H1 (cell line): ENCODE measurements around the gene GLIS2. TPM values are rescaled to one million over a fixed set of nuclear protein-coding genes. Genes with fewer than 3 reads are reported as not detected.

Experiments used
- CTCF ChIA-PET: fragments of 300-600 bp; sonication (Branson Sonifier 250); formaldehyde crosslinking; loops from one replicate; lab custom pipeline; 2021; ENCODE audit not compliant: partially characterized antibody; lab: Charles Lee
- POLR2A ChIA-PET: fragments of 300-600 bp; sonication (Branson Sonifier 250); formaldehyde crosslinking; loops from one replicate; lab custom pipeline; 2021; ENCODE audit warnings: inconsistent platforms; ENCODE audit not compliant: partially characterized antibody; lab: Charles Lee
- DNase-seq, 2 experiments: peaks; one replicate each; pipeline versions ENCODE4 v3.0.0 to v3.0.0-alpha.2; 2010 to 2022; ENCODE audit warnings: low spot score in 2 of 2, low read depth in 1 of 2, mixed read lengths in 1 of 2
- FAIRE-seq: peaks from 2 replicates; lab custom pipeline; 2011; peaks lifted over from hg19 to GRCh38; lab: Jason Lieb, UNC
- H2AFZ ChIP-seq: 2 replicates; pipeline ENCODE4 v1.8.1; 2012; ENCODE audit warnings: low read length, inconsistent platforms
- H2AK5ac ChIP-seq: 2 replicates; pipeline ENCODE4 v1.6.1; 2013; ENCODE audit warnings: low read depth, low read length
- H2BK120ac ChIP-seq: replicated peaks from 2 replicates; pipeline ENCODE3; 2013; ENCODE audit warnings: low read depth, low read length, inconsistent platforms
- H2BK12ac ChIP-seq: 2 replicates; pipeline ENCODE4 v1.6.1; 2013; ENCODE audit warnings: low read depth, low read length
- H2BK15ac ChIP-seq: 2 replicates; pipeline ENCODE4 v1.6.1; 2013; ENCODE audit warnings: low read length
- H2BK20ac ChIP-seq: 2 replicates; pipeline ENCODE4 v1.6.1; 2013; ENCODE audit warnings: low read length
- H2BK5ac ChIP-seq: 2 replicates; pipeline ENCODE4 v1.6.1; 2013; ENCODE audit warnings: low read depth, low read length
- H3K14ac ChIP-seq: 2 replicates; pipeline ENCODE4 v1.6.1; 2013; ENCODE audit warnings: inconsistent platforms; ENCODE audit not compliant: insufficient read length
- H3K18ac ChIP-seq: 2 replicates; pipeline ENCODE4 v1.6.1; 2013; ENCODE audit warnings: low read length; ENCODE audit errors: extremely low read depth
- H3K23ac ChIP-seq: 2 replicates; pipeline ENCODE4 v1.6.1; 2013; ENCODE audit warnings: inconsistent platforms; ENCODE audit not compliant: insufficient read length
- H3K23me2 ChIP-seq: 2 replicates; pipeline ENCODE4 v1.6.1; 2013; ENCODE audit warnings: low read depth, low read length
- H3K27ac ChIP-seq: 2 replicates; pipeline ENCODE4 v1.6.1; 2011; ENCODE audit warnings: low read depth, low read length, inconsistent platforms
- H3K27me3 ChIP-seq, 4 experiments: replicated peaks in 1 of 4; 1 replicate in 1 of 4; 2 replicates in 3 of 4; pipeline versions ENCODE4 v1.6.1 to v1.8.1; 2011 to 2013; ENCODE audit warnings: low read length in 3 of 4, mild to moderate bottlenecking in 3 of 4, inconsistent platforms in 2 of 4, mixed read lengths in 2 of 4, moderate library complexity in 1 of 4; ENCODE audit not compliant: control insufficient read depth in 3 of 4, insufficient read depth in 3 of 4; ENCODE audit errors: extremely low read depth in 1 of 4
- H3K36me3 ChIP-seq, 4 experiments: 2 replicates each; pipeline versions ENCODE4 v1.6.1 to v1.8.1; 2011 to 2013; ENCODE audit warnings: mild to moderate bottlenecking in 4 of 4, low read length in 3 of 4, moderate library complexity in 2 of 4, control low read depth in 1 of 4, inconsistent platforms in 1 of 4; ENCODE audit not compliant: insufficient read depth in 4 of 4, control insufficient read depth in 2 of 4
- H3K4ac ChIP-seq: replicated peaks from 2 replicates; pipeline ENCODE3; 2013; ENCODE audit warnings: low read length, low read depth, mixed read lengths, inconsistent platforms; ENCODE audit not compliant: insufficient read length
- H3K4me1 ChIP-seq, 4 experiments: replicated peaks in 1 of 4; 1 replicate in 1 of 4; 2 replicates in 3 of 4; pipeline versions ENCODE4 v1.6.1 to v1.8.1; 2011 to 2013; ENCODE audit warnings: low read length in 3 of 4, inconsistent platforms in 2 of 4, mixed read lengths in 1 of 4; ENCODE audit not compliant: insufficient read depth in 4 of 4, control insufficient read depth in 3 of 4
- H3K4me2 ChIP-seq, 2 experiments: 2 replicates each; pipeline versions ENCODE4 v1.6.1 to v1.8.1; 2011 to 2013; ENCODE audit warnings: low read depth in 2 of 2, low read length in 2 of 2, control low read depth in 1 of 2, inconsistent platforms in 1 of 2, mild to moderate bottlenecking in 1 of 2; ENCODE audit not compliant: insufficient read depth in 1 of 2
- H3K4me3 ChIP-seq, 4 experiments: fragments of 200-600, 300-600 bp in 1 of 4; sonication (generic), shearing (Covaris generic), sonication (Bioruptor Twin) in 1 of 4; 2 replicates each; pipeline versions ENCODE4 v1.5.1 to v1.8.1; 2011 to 2016; ENCODE audit warnings: low read length in 4 of 4, low read depth in 3 of 4, control low read depth in 2 of 4, inconsistent platforms in 2 of 4, mild to moderate bottlenecking in 2 of 4, mixed read lengths in 1 of 4, moderate library complexity in 1 of 4; ENCODE audit not compliant: insufficient read depth in 2 of 4; ENCODE audit errors: extremely low read depth in 1 of 4
- H3K56ac ChIP-seq: replicated peaks from 2 replicates; pipeline ENCODE3; 2013; ENCODE audit warnings: low read depth, mild to moderate bottlenecking, mixed read lengths, low read length, inconsistent platforms; ENCODE audit not compliant: insufficient read length
- H3K79me1 ChIP-seq: 2 replicates; pipeline ENCODE4 v1.6.1; 2013; ENCODE audit warnings: low read depth, low read length, control low read depth
- H3K79me2 ChIP-seq, 2 experiments: 2 replicates each; pipeline versions ENCODE4 v1.6.1 to v1.8.1; 2012 to 2013; ENCODE audit warnings: low read length in 2 of 2, mild to moderate bottlenecking in 2 of 2, inconsistent platforms in 1 of 2; ENCODE audit not compliant: insufficient read depth in 2 of 2, control insufficient read depth in 1 of 2
- H3K9ac ChIP-seq, 4 experiments: replicated peaks in 1 of 4; 1 replicate in 1 of 4; 2 replicates in 3 of 4; pipeline versions ENCODE4 v1.6.1 to v1.8.1; 2011 to 2013; ENCODE audit warnings: low read depth in 3 of 4, low read length in 3 of 4, control low read depth in 2 of 4, mild to moderate bottlenecking in 2 of 4, moderate library complexity in 2 of 4, inconsistent platforms in 1 of 4; ENCODE audit errors: extremely low read depth in 1 of 4
- H3K9me3 ChIP-seq, 2 experiments: 2 replicates each; pipeline versions ENCODE4 v1.6.1 to v1.8.1; 2012 to 2013; ENCODE audit warnings: mild to moderate bottlenecking in 2 of 2, moderate library complexity in 2 of 2, control low read depth in 1 of 2, inconsistent platforms in 1 of 2, low read depth in 1 of 2, low read length in 1 of 2, mixed read lengths in 1 of 2; ENCODE audit not compliant: insufficient read depth in 2 of 2
- H4K20me1 ChIP-seq, 2 experiments: replicated peaks in 1 of 2; 2 replicates each; pipeline versions ENCODE3 to v1.8.1; 2011 to 2013; ENCODE audit warnings: inconsistent platforms in 2 of 2, low read length in 2 of 2, mild to moderate bottlenecking in 1 of 2; ENCODE audit not compliant: insufficient read depth in 2 of 2, control insufficient read depth in 1 of 2
- H4K5ac ChIP-seq: 2 replicates; pipeline ENCODE4 v1.6.1; 2013; ENCODE audit warnings: low read length, low read depth, mixed read lengths, inconsistent platforms; ENCODE audit not compliant: insufficient read length
- H4K8ac ChIP-seq: 2 replicates; pipeline ENCODE4 v1.8.0; 2013; ENCODE audit warnings: mild to moderate bottlenecking, moderate library complexity, low read length, inconsistent platforms; ENCODE audit not compliant: insufficient read depth; ENCODE audit errors: extremely low read depth
- H4K91ac ChIP-seq: replicated peaks from 2 replicates; pipeline ENCODE3; 2013; ENCODE audit warnings: low read length, mixed read lengths, inconsistent platforms; ENCODE audit not compliant: insufficient read length
- ASH2L ChIP-seq: fragments of 200-600, 300-600 bp; sonication (generic); IDR thresholded peaks from one replicate; pipeline ENCODE4 v1.7.1; 2017; ENCODE audit warnings: low read length
- CEBPB ChIP-seq: IDR thresholded peaks from 2 replicates; pipeline ENCODE4 v1.6.1; 2012; ENCODE audit warnings: low read depth, low read length
- CTBP2 ChIP-seq: IDR thresholded peaks from 2 replicates; pipeline ENCODE4 v1.7.0; 2011; ENCODE audit warnings: borderline replicate concordance, mild to moderate bottlenecking, moderate library complexity, mixed read lengths, low read length; ENCODE audit not compliant: insufficient read depth, insufficient read length
- NRF1 ChIP-seq: IDR thresholded peaks from 2 replicates; pipeline ENCODE4 v1.6.1; 2011; ENCODE audit warnings: mild to moderate bottlenecking, low read depth, low read length, improper control_type of control experiment
- RXRA ChIP-seq: IDR thresholded peaks from 2 replicates; pipeline ENCODE4 v1.6.1; 2011; ENCODE audit warnings: low read depth, mild to moderate bottlenecking, low read length, moderate library complexity; ENCODE audit not compliant: insufficient read depth
- SUZ12 ChIP-seq: fragments of 200-600 bp; sonication (generic); IDR thresholded peaks from 2 replicates; pipeline ENCODE4 v1.6.1; 2012; ENCODE audit warnings: mild to moderate bottlenecking, inconsistent platforms, low read length, moderate library complexity, mixed read lengths
- WGBS, 2 experiments: shearing (Covaris generic) in 1 of 2; methylation state at CpG; one replicate each; pipeline versions ENCODE4 v1.1.6 to v1.1.7; 2013 to 2015; ENCODE audit warnings: low lambda C conversion rate in 2 of 2, mixed read lengths in 2 of 2, inconsistent platforms in 1 of 2, low coverage in 1 of 2, missing lambda C conversion rate in 1 of 2; ENCODE audit not compliant: insufficient replicate concordance in 2 of 2, insufficient coverage in 1 of 2, insufficient read length in 1 of 2; ENCODE audit errors: extremely low coverage in 1 of 2, missing lambda C conversion rate in 1 of 2; 5-methylcytosine and 5-hydroxymethylcytosine counted together
- polyA plus RNA-seq, 7 experiments: library from polyadenylated mRNA; depleted of rRNA in 3 of 7; stranded (reverse) in 5 of 7; unstranded in 2 of 7; fragments of >200 nt in 5 of 7; fragments of 200-250 nt in 2 of 7; gene quantifications; 1 replicate in 5 of 7; 2 replicates in 1 of 7; 4 replicates in 1 of 7; pipeline versions ENCODE4 v1.2.1 to v1.2.3, GENCODE V29; 2011 to 2013; ENCODE audit warnings: missing spikeins in 2 of 7, mixed read lengths in 2 of 7
- total RNA-seq: library from RNA; stranded (reverse); fragmentation: NEBNext Ultra II Directional; extraction: Animal tissue kit (Norgen Biotek cat#: 25700); gene quantifications from 2 replicates; pipeline ENCODE4 v1.2.1, GENCODE V29; 2021

The GLIS2 gene
- total and polyA plus RNA-seq, 2 of the 8 experiments (the other 6 are each of a cell fraction or from before 2014, with no cell fraction given) = 4.3 to 17.4 TPM

GRCh38 chr16:4285167-4285566 lies 30.7 kb upstream of the GLIS2 start:
- H3K9ac ChIP-seq = no peak overlapping the region
- WGBS, 2 experiments = 85% methylated on average over 10 of the region's 10 CpGs; no CpG with 5 or more reads in 1 of the 2 experiments
- H3K9me3 ChIP-seq = peaks cover 0 to 7% of the 10 kb centered on the region in 2 experiments; a peak in 2 of 4 replicates
- H3K4me2 ChIP-seq = no peak overlapping the region
- FAIRE-seq (no peak), DNase-seq (no peak)
- POLR2A ChIA-PET = interaction anchor here (0.6 to 6.0 kb wide), 7 partner anchors 9 to 118 kb away, joined by 3 to 50 read pairs (median 7); partner anchors contain the start of gene TFAP4
- H4K5ac ChIP-seq = no peak overlapping the region
- peaks cover 0 to 9% (median 3%) of the 10 kb centered on the region in 4 experiments; a peak in 4 of 7 replicates for H3K4me1 ChIP-seq
- H3K23ac ChIP-seq = no peak overlapping the region
- H2AFZ ChIP-seq = no peak overlapping the region
- no peaks in the 10 kb centered on the region for H3K23me2 ChIP-seq
- no peaks in the 10 kb centered on the region for H3K36me3 ChIP-seq
- no peaks in the 10 kb centered on the region for H3K79me1 ChIP-seq
- no peak overlapping the region for H2BK20ac ChIP-seq
- H4K8ac ChIP-seq = peak overlapping the region; percentile 11; the same call in 1 of the 2 replicates
- CTCF ChIA-PET = interaction anchor here (0.6 to 5.0 kb wide), 7 partner anchors 13 to 105 kb away, joined by 3 to 29 read pairs (median 8); no protein-coding TSS in a partner anchor
- no peak overlapping the region for H3K18ac ChIP-seq
- no peak overlapping the region for H3K4ac ChIP-seq
- H4K20me1 ChIP-seq = no peaks in the 10 kb centered on the region
- no peak overlapping the region for H2BK15ac ChIP-seq
- H3K56ac ChIP-seq = no peak overlapping the region
- H3K27ac ChIP-seq = no peak overlapping the region
- H4K91ac ChIP-seq = peak overlapping the region; percentile 65
- TF ChIP-seq CTBP2 (no peak), CEBPB (no peak), SUZ12 (no peak), NRF1 (no peak), RXRA (no peak), ASH2L (no peak)
- H3K14ac ChIP-seq = no peak overlapping the region
- no peak overlapping the region for H3K4me3 ChIP-seq
- H2BK120ac ChIP-seq = no peak overlapping the region
- no peak overlapping the region for H2BK12ac ChIP-seq
- no peak overlapping the region for H2BK5ac ChIP-seq
- peak overlapping the region; percentile 43; the same call in 1 of the 2 replicates for H2AK5ac ChIP-seq
- no peaks in the 10 kb centered on the region; a peak in 1 of 7 replicates for H3K27me3 ChIP-seq
- no peaks in the 10 kb centered on the region for H3K79me2 ChIP-seq
